Astrocyte (in vitro differentiated cells and primary cell): ENCODE measurements around the gene KCNC1.

ENCODE experiments used
- CTCF ChIP-seq: IDR thresholded peaks from 2 replicates; pipeline ENCODE4 v1.5.1; 2011; ENCODE audit warnings: low read depth, mild to moderate bottlenecking, inconsistent platforms, low read length, moderate library complexity; ENCODE audit not compliant: insufficient read depth
- EZH2 ChIP-seq: IDR thresholded peaks from 2 replicates; pipeline ENCODE4 v1.6.1; 2012; ENCODE audit warnings: mild to moderate bottlenecking, low read length, inconsistent platforms; ENCODE audit not compliant: insufficient read depth

- no peak for TF ChIP-seq CTCF
- no peak for TF ChIP-seq EZH2
Observed at GRCh38 chr11:17812865-17813187, 78.2 kb downstream of the KCNC1 start.
